SK-N-SH treated with all-trans-retinoic acid at 6 μM for 48 hours (cell line): ENCODE data around the gene RABGAP1.

Experiments used
- ATAC-seq: fragments of 200-7000 bp; cut with Tn5 transposase; 3 replicates; pipeline ENCODE4 v1.9.1; 2020; ENCODE audit warnings: mild to moderate bottlenecking, moderate library complexity
- BACH2 ChIP-seq: fragments of 250-450 bp; sonication (Bioruptor Pico); IDR thresholded peaks from 2 replicates; pipeline ENCODE4 v1.9.0; 2021; ENCODE audit warnings: mild to moderate bottlenecking, borderline replicate concordance
- CSDC2 ChIP-seq: fragments of 250-450 bp; sonication (Bioruptor Pico); IDR thresholded peaks from 2 replicates; pipeline ENCODE4 v1.5.0; 2020; ENCODE audit warnings: mild to moderate bottlenecking, moderate library complexity
- ESRRG ChIP-seq: fragments of 250-450 bp; sonication (Bioruptor Pico); IDR thresholded peaks from 2 replicates; pipeline ENCODE4 v1.6.1; 2021; ENCODE audit warnings: mild to moderate bottlenecking
- GLIS3 ChIP-seq: fragments of 250-450 bp; sonication (Bioruptor Pico); IDR thresholded peaks from 2 replicates; pipeline ENCODE4 v1.5.0; 2020; ENCODE audit warnings: mild to moderate bottlenecking, moderate library complexity
- ISL1 ChIP-seq: fragments of 250-450 bp; sonication (Bioruptor Pico); IDR thresholded peaks from 2 replicates; pipeline ENCODE4 v2.1.2; 2022; ENCODE audit warnings: mild to moderate bottlenecking, moderate library complexity
- OSR1 ChIP-seq: fragments of 250-450 bp; sonication (Bioruptor Pico); IDR thresholded peaks from 2 replicates; pipeline ENCODE4 v1.8.0; 2022; ENCODE audit warnings: moderate library complexity, mild to moderate bottlenecking, inconsistent platforms
- PPARA ChIP-seq: fragments of 250-450 bp; sonication (Bioruptor Pico); IDR thresholded peaks from 2 replicates; pipeline ENCODE4 v1.5.0; 2020; ENCODE audit warnings: mild to moderate bottlenecking, borderline replicate concordance
- RARB ChIP-seq: fragments of 250-450 bp; sonication (Bioruptor Pico); IDR thresholded peaks from 2 replicates; pipeline ENCODE4 v1.8.0; 2021; ENCODE audit warnings: mild to moderate bottlenecking, moderate library complexity
- TCF4 ChIP-seq: fragments of 250-450 bp; sonication (Bioruptor Pico); IDR thresholded peaks from 2 replicates; pipeline ENCODE4 v1.8.0; 2021; ENCODE audit warnings: mild to moderate bottlenecking, moderate library complexity, borderline replicate concordance
- TOX ChIP-seq: fragments of 250-450 bp; sonication (Bioruptor Pico); IDR thresholded peaks from 2 replicates; pipeline ENCODE4 v1.8.0; 2021; ENCODE audit warnings: mild to moderate bottlenecking, moderate library complexity, borderline replicate concordance
- ZFP3 ChIP-seq: fragments of 250-450 bp; sonication (Bioruptor Pico); IDR thresholded peaks from 2 replicates; pipeline ENCODE4 v1.5.0; 2020; ENCODE audit warnings: mild to moderate bottlenecking, moderate library complexity
- ZFP30 ChIP-seq: fragments of 450-650 bp; formaldehyde crosslinking; IDR thresholded peaks from 2 replicates; pipeline ENCODE4 v1.5.0; 2022; ENCODE audit warnings: mild to moderate bottlenecking, moderate library complexity
- ZNF565 ChIP-seq: fragments of 450-650 bp; formaldehyde crosslinking; conservative IDR thresholded peaks from 2 replicates; pipeline ENCODE4 v1.5.0; 2020; ENCODE audit warnings: low read depth, mild to moderate bottlenecking, moderate library complexity
- ZNF70 ChIP-seq: fragments of 450-650 bp; formaldehyde crosslinking; IDR thresholded peaks from 2 replicates; pipeline ENCODE4 v1.5.0; 2020; ENCODE audit warnings: mild to moderate bottlenecking, moderate library complexity
- ZNF8 ChIP-seq: fragments of 450-650 bp; formaldehyde crosslinking; IDR thresholded peaks from 2 replicates; pipeline ENCODE4 v1.5.0; 2020; ENCODE audit warnings: mild to moderate bottlenecking, moderate library complexity
- TF ChIP-seq, protein P1 (sequence below): fragments of 250-450 bp; sonication (Bioruptor Pico); IDR thresholded peaks from 2 replicates; pipeline ENCODE4 v1.5.1; 2021; ENCODE audit warnings: mild to moderate bottlenecking, moderate library complexity
- TF ChIP-seq, protein P2 (sequence below): fragments of 250-450 bp; sonication (Bioruptor Pico); IDR thresholded peaks from 2 replicates; pipeline ENCODE4 v1.8.0; 2021; ENCODE audit warnings: low read depth, mild to moderate bottlenecking, moderate library complexity, borderline replicate concordance
- TF ChIP-seq, protein P3 (sequence below): fragments of 250-450 bp; sonication (Bioruptor Pico); IDR thresholded peaks from 2 replicates; pipeline ENCODE4 v1.5.1; 2020; ENCODE audit warnings: low read depth, mild to moderate bottlenecking, moderate library complexity
- TF ChIP-seq, protein P4 (sequence below): fragments of 250-450 bp; sonication (Bioruptor Pico); IDR thresholded peaks from 2 replicates; pipeline ENCODE4 v1.5.0; 2020; ENCODE audit warnings: mild to moderate bottlenecking, moderate library complexity
- TF ChIP-seq, protein P5 (sequence below): fragments of 250-450 bp; sonication (Bioruptor Pico); IDR thresholded peaks from 2 replicates; pipeline ENCODE4 v1.8.0; 2020; ENCODE audit warnings: mild to moderate bottlenecking, moderate library complexity, borderline replicate concordance

RABGAP1 gene

DNA sequence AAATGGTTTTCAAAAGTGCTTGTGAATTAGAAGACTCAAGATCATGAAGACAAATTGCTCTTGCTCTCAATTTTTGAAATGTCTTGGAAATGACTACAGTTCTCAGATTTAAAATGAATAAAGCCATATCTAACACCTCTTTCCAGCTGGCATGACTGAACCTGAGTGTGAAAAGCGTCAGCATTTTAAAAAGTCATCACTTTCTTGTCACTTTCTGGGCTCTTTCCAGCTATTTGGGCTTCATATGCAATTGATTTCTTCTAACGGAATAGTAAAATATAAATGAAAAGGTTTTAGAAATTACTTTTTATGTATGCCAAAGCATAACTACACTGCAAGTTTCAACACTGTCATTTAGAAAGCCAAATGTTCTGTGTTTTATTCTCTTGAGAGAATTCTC is 95.0 kb downstream of the RABGAP1 start (continued):
- TF ChIP-seq, protein P1, sequence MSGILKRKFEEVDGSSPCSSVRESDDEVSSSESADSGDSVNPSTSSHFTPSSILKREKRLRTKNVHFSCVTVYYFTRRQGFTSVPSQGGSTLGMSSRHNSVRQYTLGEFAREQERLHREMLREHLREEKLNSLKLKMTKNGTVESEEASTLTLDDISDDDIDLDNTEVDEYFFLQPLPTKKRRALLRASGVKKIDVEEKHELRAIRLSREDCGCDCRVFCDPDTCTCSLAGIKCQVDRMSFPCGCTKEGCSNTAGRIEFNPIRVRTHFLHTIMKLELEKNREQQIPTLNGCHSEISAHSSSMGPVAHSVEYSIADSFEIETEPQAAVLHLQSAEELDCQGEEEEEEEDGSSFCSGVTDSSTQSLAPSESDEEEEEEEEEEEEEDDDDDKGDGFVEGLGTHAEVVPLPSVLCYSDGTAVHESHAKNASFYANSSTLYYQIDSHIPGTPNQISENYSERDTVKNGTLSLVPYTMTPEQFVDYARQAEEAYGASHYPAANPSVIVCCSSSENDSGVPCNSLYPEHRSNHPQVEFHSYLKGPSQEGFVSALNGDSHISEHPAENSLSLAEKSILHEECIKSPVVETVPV (CRISPR knock-in tag) = no peak
- TF ChIP-seq ZNF70 (CRISPR knock-in tag) (no peak), ZFP30 (CRISPR knock-in tag) (no peak), OSR1 (no peak), ISL1 (CRISPR knock-in tag) (no peak)
- TF ChIP-seq, protein P2, sequence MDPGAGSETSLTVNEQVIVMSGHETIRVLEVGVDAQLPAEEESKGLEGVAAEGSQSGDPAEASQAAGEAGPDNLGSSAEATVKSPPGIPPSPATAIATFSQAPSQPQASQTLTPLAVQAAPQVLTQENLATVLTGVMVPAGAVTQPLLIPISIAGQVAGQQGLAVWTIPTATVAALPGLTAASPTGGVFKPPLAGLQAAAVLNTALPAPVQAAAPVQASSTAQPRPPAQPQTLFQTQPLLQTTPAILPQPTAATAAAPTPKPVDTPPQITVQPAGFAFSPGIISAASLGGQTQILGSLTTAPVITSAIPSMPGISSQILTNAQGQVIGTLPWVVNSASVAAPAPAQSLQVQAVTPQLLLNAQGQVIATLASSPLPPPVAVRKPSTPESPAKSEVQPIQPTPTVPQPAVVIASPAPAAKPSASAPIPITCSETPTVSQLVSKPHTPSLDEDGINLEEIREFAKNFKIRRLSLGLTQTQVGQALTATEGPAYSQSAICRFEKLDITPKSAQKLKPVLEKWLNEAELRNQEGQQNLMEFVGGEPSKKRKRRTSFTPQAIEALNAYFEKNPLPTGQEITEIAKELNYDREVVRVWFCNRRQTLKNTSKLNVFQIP = no peak

DNA sequence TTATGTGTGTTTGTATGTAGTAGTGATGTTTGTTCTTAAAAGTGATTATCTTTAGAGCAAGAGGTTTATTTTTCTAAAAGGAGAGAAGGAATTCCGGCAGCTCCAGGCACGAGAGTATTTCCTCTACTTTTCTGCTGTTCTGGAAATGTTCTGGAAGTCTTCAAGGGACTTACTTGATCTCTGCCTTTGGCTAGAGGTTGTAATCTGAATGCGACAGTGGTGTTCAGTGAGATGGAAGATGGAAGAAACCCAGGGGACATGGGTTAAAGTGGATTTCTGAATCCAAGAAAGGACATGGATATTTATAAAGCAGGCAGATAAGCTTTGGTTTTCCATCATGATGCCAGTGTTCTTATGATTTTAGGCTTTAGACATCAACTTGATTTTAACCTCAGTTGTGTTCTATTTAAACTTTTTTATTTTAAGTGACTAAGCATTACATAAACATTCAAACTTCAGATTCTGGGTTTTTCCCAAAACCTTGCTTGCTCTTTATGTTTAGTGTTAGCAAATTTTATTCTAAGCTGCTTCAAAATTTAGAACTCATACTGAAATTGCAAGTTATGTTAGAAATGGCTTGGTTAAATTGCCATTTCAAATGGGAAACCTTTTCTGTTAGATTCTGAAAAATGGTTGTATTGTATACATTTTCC is 96.2 kb downstream of the RABGAP1 start:
- no peak for ATAC-seq
- TF ChIP-seq ZNF565 (CRISPR knock-in tag) (no peak), ZNF70 (CRISPR knock-in tag) (no peak), ZFP30 (CRISPR knock-in tag) (no peak), GLIS3 (CRISPR knock-in tag) (no peak), OSR1 (no peak)
- TF ChIP-seq, protein P3, sequence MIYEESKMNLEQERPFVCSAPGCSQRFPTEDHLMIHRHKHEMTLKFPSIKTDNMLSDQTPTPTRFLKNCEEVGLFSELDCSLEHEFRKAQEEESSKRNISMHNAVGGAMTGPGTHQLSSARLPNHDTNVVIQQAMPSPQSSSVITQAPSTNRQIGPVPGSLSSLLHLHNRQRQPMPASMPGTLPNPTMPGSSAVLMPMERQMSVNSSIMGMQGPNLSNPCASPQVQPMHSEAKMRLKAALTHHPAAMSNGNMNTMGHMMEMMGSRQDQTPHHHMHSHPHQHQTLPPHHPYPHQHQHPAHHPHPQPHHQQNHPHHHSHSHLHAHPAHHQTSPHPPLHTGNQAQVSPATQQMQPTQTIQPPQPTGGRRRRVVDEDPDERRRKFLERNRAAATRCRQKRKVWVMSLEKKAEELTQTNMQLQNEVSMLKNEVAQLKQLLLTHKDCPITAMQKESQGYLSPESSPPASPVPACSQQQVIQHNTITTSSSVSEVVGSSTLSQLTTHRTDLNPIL (CRISPR knock-in tag) = no peak
- TF ChIP-seq, protein P2 = no peak

DNA sequence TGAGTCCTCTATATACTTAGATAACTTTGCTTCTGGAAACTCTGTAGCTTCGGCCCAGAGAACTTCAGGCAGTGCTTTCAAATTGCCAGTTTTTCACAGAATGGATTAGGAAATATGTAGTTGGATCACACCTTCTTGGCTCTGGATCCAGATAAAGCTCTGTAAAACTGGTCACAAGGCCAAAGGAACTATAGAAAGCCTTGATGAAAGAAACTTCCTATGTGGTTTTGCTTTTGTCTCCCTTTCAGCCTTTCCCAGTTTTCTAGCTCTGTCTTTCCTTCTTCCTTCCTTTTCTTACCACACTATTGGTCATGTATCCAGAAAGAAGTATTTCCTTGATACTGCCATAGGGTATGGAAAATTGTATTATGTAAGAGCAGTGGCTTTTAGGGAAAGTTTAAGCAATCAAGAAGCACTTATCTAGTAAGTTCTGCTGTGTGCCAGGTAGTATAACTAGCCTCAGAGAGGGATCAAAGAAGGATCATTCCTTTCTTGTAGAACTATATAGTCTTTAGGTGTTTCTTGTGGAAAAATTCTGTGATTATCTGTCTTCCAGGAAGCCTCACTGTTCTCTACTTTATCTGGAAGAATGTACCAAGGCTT is 98.9 kb downstream of the RABGAP1 start:
- TF ChIP-seq, protein P4, sequence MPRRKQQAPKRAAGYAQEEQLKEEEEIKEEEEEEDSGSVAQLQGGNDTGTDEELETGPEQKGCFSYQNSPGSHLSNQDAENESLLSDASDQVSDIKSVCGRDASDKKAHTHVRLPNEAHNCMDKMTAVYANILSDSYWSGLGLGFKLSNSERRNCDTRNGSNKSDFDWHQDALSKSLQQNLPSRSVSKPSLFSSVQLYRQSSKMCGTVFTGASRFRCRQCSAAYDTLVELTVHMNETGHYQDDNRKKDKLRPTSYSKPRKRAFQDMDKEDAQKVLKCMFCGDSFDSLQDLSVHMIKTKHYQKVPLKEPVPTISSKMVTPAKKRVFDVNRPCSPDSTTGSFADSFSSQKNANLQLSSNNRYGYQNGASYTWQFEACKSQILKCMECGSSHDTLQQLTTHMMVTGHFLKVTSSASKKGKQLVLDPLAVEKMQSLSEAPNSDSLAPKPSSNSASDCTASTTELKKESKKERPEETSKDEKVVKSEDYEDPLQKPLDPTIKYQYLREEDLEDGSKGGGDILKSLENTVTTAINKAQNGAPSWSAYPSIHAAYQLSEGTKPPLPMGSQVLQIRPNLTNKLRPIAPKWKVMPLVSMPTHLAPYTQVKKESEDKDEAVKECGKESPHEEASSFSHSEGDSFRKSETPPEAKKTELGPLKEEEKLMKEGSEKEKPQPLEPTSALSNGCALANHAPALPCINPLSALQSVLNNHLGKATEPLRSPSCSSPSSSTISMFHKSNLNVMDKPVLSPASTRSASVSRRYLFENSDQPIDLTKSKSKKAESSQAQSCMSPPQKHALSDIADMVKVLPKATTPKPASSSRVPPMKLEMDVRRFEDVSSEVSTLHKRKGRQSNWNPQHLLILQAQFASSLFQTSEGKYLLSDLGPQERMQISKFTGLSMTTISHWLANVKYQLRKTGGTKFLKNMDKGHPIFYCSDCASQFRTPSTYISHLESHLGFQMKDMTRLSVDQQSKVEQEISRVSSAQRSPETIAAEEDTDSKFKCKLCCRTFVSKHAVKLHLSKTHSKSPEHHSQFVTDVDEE (CRISPR knock-in tag) = no peak
- TF ChIP-seq ZFP3 (CRISPR knock-in tag) (no peak), BACH2 (CRISPR knock-in tag) (no peak), PPARA (CRISPR knock-in tag) (no peak), ESRRG (no peak), ZNF70 (CRISPR knock-in tag) (no peak), TCF4 (no peak)
- no peak for ATAC-seq

DNA sequence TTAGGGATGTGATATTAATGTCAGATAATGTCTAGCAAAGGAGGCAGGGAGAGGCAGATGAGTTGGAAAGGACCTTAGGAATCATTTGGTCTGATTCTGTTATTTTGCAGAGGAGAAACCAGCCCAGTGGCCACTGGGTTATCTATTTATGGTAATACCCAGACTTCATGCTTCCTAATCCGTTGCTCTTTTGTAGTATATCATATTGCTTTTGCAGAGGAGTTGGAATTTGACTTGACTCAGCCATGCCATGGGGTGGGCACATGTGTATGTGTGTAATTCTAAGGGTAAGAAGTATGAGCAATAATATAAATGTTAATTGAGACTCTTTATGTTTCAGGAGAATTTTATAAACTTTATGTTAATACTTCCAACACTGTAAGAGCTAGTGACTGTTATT is 100.0 kb downstream of the RABGAP1 start:
- no peak for ATAC-seq
- TF ChIP-seq RARB = no peak
- TF ChIP-seq ZNF565 (CRISPR knock-in tag) = no peak
- TF ChIP-seq, protein P1 (CRISPR knock-in tag) = no peak
- no peak for TF ChIP-seq BACH2 (CRISPR knock-in tag)
- no peak for TF ChIP-seq CSDC2
- no peak for TF ChIP-seq TCF4
- no peak for TF ChIP-seq TOX (CRISPR knock-in tag)
- no peak for TF ChIP-seq OSR1
- TF ChIP-seq ESRRG = no peak
- TF ChIP-seq ZNF8 (CRISPR knock-in tag) = no peak
- TF ChIP-seq ZFP3 (CRISPR knock-in tag) = no peak
- TF ChIP-seq, protein P5, sequence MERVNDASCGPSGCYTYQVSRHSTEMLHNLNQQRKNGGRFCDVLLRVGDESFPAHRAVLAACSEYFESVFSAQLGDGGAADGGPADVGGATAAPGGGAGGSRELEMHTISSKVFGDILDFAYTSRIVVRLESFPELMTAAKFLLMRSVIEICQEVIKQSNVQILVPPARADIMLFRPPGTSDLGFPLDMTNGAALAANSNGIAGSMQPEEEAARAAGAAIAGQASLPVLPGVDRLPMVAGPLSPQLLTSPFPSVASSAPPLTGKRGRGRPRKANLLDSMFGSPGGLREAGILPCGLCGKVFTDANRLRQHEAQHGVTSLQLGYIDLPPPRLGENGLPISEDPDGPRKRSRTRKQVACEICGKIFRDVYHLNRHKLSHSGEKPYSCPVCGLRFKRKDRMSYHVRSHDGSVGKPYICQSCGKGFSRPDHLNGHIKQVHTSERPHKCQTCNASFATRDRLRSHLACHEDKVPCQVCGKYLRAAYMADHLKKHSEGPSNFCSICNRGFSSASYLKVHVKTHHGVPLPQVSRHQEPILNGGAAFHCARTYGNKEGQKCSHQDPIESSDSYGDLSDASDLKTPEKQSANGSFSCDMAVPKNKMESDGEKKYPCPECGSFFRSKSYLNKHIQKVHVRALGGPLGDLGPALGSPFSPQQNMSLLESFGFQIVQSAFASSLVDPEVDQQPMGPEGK = no peak
- no peak for TF ChIP-seq ZFP30 (CRISPR knock-in tag)
- TF ChIP-seq PPARA (CRISPR knock-in tag) = no peak
